Activated CD8-positive, alpha-beta memory T cell treated with anti-CD3 and anti-CD28 coated beads for 36 hours (primary cell): Measurements from ENCODE around the gene EPB41L1. TPM values are rescaled to one million over a fixed set of nuclear protein-coding genes. Genes with fewer than 3 reads are reported as not detected.

Experiments used
- total RNA-seq, 2 experiments: library from RNA; stranded (reverse); gene quantifications; one replicate each; pipeline ENCODE4 v1.2.3, GENCODE V29; 2021

The EPB41L1 gene
- total RNA-seq, 2 experiments from 2014 or later = 0.13 to 0.55 TPM

Other genes starting within 250 kb of the EPB41L1 start
- gene SCAND1, start 200.2 kb upstream of the EPB41L1 start, total RNA-seq = 10 to 100 TPM; 45.0 to 47.2 TPM
- gene CNBD2, start 186.2 kb upstream of the EPB41L1 start, total RNA-seq = 1 to 10 TPM; 3.4 to 3.6 TPM
- gene AAR2, start 81.7 kb downstream of the EPB41L1 start, total RNA-seq = 10 to 100 TPM; 25.3 to 27.8 TPM
- 10 to 100 TPM; 12.0 to 15.1 TPM for gene DLGAP4, start 151.6 kb downstream of the EPB41L1 start, total RNA-seq